ENCODE results near the gene TOM1L1.

DNA sequence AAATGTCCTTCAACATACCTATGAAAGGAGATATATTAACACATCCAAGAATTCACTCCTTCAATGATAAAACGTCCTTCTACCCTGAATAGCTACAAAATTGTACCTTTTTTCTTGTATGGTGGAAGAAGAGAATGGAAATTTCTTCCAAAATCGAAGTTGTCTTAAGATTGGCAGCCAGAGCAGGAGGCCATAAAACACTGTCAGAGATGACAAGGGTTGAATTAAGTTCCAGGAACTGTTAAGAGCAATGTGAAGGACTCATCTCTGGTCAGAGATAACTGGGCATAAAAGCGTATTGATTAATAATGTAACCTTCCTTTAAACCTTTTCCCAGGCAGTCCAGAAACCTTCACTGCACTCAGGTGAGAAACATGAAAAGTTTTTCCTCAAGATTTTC lies 12.9 kb upstream of the TOM1L1 start:
- TF ChIP-seq POLR2AphosphoS5 (IDR thresholded peaks at IDR 0.05; ENCODE audit: low read depth, low read length): no peak
- TF ChIP-seq TAF1 (IDR thresholded peaks at IDR 0.05; ENCODE audit: low read depth, low read length): no peak
- TF ChIP-seq POLR2A (IDR thresholded peaks at IDR 0.05; ENCODE audit: low read depth, low read length): no peak
- TF ChIP-seq SPI1 (IDR thresholded peaks at IDR 0.05; ENCODE audit: low read depth, low read length): no peak

All from GM12891 (cell line).